Panc1 (cell line): ENCODE data around the gene RELT. TPM values are rescaled to one million over a fixed set of nuclear protein-coding genes. Genes with fewer than 3 reads are reported as not detected.

Experiments
- ATAC-seq: fragments of 200-7000 bp; cut with Tn5 transposase; 2 replicates; pipeline ENCODE4 v1.9.1; 2020; ENCODE audit warnings: mild to moderate bottlenecking, moderate library complexity
- BruUV-seq: library from RNA; stranded (reverse); fragments of 400-500 nt; replicated peaks from 2 replicates; lab custom pipeline; 2021; lab: Mats Ljungman, UMichigan
- CTCF ChIA-PET: fragments of 300-600 bp; sonication (Branson Sonifier 250); formaldehyde crosslinking; loops from one replicate; lab custom pipeline; 2022; ENCODE audit warnings: antibody characterized with exemption; lab: Charles Lee
- POLR2A ChIA-PET: fragments of 300-600 bp; sonication (Branson Sonifier 250); formaldehyde crosslinking; loops from one replicate; lab custom pipeline; 2022; ENCODE audit warnings: antibody characterized with exemption; lab: Charles Lee
- DNase-seq: peaks from one replicate; pipeline ENCODE4 v3.0.0-alpha.2; 2010; ENCODE audit warnings: low read depth, low spot score
- H3K27ac ChIP-seq: 2 replicates; pipeline ENCODE4 v1.5.1; 2011; ENCODE audit warnings: mild to moderate bottlenecking, low read length, inconsistent platforms
- H3K27me3 ChIP-seq: fragments of 200-500 bp; sonication (Bioruptor generic); 2 replicates; pipeline ENCODE4 v1.6.0; 2014; ENCODE audit warnings: low read length, inconsistent platforms; ENCODE audit not compliant: control insufficient read depth, insufficient read depth
- H3K36me3 ChIP-seq: fragments of 200-500 bp; sonication (Bioruptor generic); 2 replicates; pipeline ENCODE4 v1.5.1; 2014; ENCODE audit warnings: inconsistent platforms, mild to moderate bottlenecking, low read length, moderate library complexity; ENCODE audit not compliant: control insufficient read depth, insufficient read depth
- H3K4me1 ChIP-seq: 2 replicates; pipeline ENCODE4 v1.5.1; 2011; ENCODE audit warnings: inconsistent platforms, mild to moderate bottlenecking, low read length, moderate library complexity; ENCODE audit not compliant: control insufficient read depth, insufficient read depth
- H3K4me3 ChIP-seq, 2 experiments: 2 replicates each; pipeline ENCODE4 v1.5.1; 2011 to 2012; ENCODE audit warnings: low read depth in 2 of 2, low read length in 2 of 2, mild to moderate bottlenecking in 2 of 2, inconsistent platforms in 1 of 2, moderate library complexity in 1 of 2
- H3K9me3 ChIP-seq: fragments of 200-500 bp; sonication (Bioruptor generic); 2 replicates; pipeline ENCODE4 v1.5.1; 2014; ENCODE audit warnings: low read depth, mild to moderate bottlenecking, inconsistent platforms, low read length, moderate library complexity; ENCODE audit not compliant: control insufficient read depth, insufficient read depth
- POLR2AphosphoS5 ChIP-seq: IDR thresholded peaks from 2 replicates; pipeline ENCODE4 v1.6.1; 2012; ENCODE audit warnings: mild to moderate bottlenecking, low read depth, low read length, moderate library complexity
- REST ChIP-seq, 2 experiments: IDR thresholded peaks; 2 replicates each; pipeline ENCODE4 v1.6.1; 2011 to 2012; ENCODE audit warnings: low read depth in 2 of 2, control low read depth in 1 of 2, low read length in 1 of 2, mild to moderate bottlenecking in 1 of 2, moderate library complexity in 1 of 2; ENCODE audit not compliant: insufficient read depth in 1 of 2
- SIN3A ChIP-seq: IDR thresholded peaks from 2 replicates; pipeline ENCODE4 v1.6.1; 2012; ENCODE audit warnings: low read depth, mild to moderate bottlenecking, low read length, moderate library complexity, borderline replicate concordance; ENCODE audit not compliant: insufficient read depth
- TCF7L2 ChIP-seq: IDR thresholded peaks from 2 replicates; pipeline ENCODE4 v1.6.1; 2011; ENCODE audit warnings: mild to moderate bottlenecking, low read depth, low read length, inconsistent platforms
- in situ Hi-C: cut with HindIII; loops from 2 replicates; pipeline ENCODE4 v1.10.0; 2016; ENCODE audit warnings: low sequenced_read_pairs, low pct_unique_long_range_greater_than_20kb
- intact Hi-C: fragments of 100-400 bp; cut with micrococcal nuclease; formaldehyde crosslinking; loops from one replicate; pipeline ENCODE4 v1.10.0; 2022; ENCODE audit not compliant: unreplicated experiment
- total RNA-seq: library from RNA; stranded (reverse); gene quantifications from one replicate; pipeline ENCODE4 v1.2.1, GENCODE V29; 2021; ENCODE audit not compliant: unreplicated experiment
- TF ChIP-seq, protein P1 (sequence below): fragments of 450-650 bp; IDR thresholded peaks from 2 replicates; pipeline ENCODE4 v1.5.1; 2017; ENCODE audit warnings: mild to moderate bottlenecking

Gene RELT
- total RNA-seq, 1 experiment from 2014 or later: 11.3 TPM

DNA sequence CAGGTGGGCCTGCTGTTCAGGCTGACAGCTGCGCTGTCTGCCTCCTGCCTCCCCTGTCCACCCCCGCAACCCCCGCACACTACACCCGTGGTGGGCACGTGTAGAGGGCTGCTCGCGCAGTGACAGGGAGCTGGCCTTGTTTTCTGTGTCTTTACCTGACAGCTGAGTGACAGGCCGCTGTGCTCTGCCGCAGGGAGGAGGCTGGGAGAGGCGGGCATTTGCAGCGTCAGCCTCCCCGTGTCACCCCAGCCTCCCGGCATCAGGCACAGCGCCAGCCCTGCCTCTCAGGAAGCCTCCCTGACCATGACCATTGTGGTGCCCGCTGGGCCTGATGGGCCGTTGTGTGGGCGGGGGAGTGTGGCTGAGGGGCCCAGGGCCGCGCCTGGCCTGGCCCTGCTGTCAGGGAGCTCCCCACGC lies 32.0 kb upstream of the RELT start:
- POLR2A ChIA-PET: no interaction called here
- DNase-seq (no peak), ATAC-seq (no peak)
- H3K9me3 ChIP-seq: no peaks in the 10 kb centered on the region
- no peak overlapping the region for H3K4me3 ChIP-seq
- peaks cover 6% of the 10 kb centered on the region for H3K4me1 ChIP-seq
- TF ChIP-seq, protein P1, sequence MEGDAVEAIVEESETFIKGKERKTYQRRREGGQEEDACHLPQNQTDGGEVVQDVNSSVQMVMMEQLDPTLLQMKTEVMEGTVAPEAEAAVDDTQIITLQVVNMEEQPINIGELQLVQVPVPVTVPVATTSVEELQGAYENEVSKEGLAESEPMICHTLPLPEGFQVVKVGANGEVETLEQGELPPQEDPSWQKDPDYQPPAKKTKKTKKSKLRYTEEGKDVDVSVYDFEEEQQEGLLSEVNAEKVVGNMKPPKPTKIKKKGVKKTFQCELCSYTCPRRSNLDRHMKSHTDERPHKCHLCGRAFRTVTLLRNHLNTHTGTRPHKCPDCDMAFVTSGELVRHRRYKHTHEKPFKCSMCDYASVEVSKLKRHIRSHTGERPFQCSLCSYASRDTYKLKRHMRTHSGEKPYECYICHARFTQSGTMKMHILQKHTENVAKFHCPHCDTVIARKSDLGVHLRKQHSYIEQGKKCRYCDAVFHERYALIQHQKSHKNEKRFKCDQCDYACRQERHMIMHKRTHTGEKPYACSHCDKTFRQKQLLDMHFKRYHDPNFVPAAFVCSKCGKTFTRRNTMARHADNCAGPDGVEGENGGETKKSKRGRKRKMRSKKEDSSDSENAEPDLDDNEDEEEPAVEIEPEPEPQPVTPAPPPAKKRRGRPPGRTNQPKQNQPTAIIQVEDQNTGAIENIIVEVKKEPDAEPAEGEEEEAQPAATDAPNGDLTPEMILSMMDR: no peak
- TF ChIP-seq TCF7L2 (no peak), SIN3A (no peak), POLR2AphosphoS5 (no peak), REST (IDR thresholded peaks at IDR 0.05; ENCODE audit: insufficient read depth in 1 of 2, low read depth in 2 of 2, low read length in 1 of 2) (no peak)
- H3K27ac ChIP-seq: no peak overlapping the region
- intact Hi-C loops (no loop called here), in situ Hi-C loops (no loop called here)
- H3K27me3 ChIP-seq: no peaks in the 10 kb centered on the region
- BruUV-seq: no TSS peak
- H3K36me3 ChIP-seq: no peaks in the 10 kb centered on the region
- CTCF ChIA-PET: interaction anchor here (0.5 kb wide), 1 partner anchor 791 kb away, joined by 5 read pairs; no protein-coding TSS in a partner anchor

DNA sequence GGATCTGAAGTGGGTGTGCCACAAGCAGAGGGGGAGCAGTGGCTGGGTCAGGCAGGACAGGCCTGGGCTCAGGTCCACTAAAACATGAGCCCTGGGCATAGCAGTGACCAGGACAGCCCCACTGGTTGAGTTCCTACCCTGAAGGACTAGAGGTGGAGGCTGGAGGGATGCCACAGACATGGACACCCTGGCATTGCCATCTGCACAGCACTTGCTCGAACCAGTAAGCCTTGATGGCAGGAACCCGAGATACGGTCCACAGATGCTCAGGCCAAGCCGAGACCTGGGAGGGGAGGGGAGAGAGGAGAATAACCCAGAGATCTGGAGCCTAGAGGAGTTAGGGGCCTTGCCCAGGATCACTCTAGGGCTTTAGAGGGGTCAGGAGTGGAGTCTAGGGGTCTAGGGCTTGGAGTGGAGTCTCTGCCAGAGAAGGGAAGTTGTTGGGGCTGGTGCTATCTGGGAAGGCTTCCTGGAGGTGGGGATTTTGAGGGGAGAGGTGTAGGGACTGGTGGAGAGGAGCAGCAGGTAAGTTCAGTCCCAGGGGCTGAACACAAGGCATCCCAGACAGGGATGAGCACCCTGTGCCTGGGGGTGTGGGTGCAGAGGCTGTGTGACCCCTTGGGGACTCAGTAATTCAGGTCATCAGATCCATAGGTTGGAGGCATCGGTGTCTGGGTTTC lies 30.6 kb upstream of the RELT start:
- Histone ChIP-seq H3K4me1 (peaks cover 6% of the 10 kb centered on the region), H3K9me3 (no peaks in the 10 kb centered on the region), H3K27ac (no peak overlapping the region), H3K36me3 (no peaks in the 10 kb centered on the region), H3K4me3 (no peak overlapping the region), H3K27me3 (no peaks in the 10 kb centered on the region)
- DNase-seq (no peak), ATAC-seq (no peak)
- intact Hi-C loops (no loop called here), in situ Hi-C loops (no loop called here)
- POLR2A ChIA-PET: no interaction called here
- no TSS peak for BruUV-seq
- CTCF ChIA-PET: no interaction called here
- TF ChIP-seq POLR2AphosphoS5 (no peak), TCF7L2 (no peak), REST (IDR thresholded peaks at IDR 0.05; ENCODE audit: insufficient read depth in 1 of 2, low read depth in 2 of 2, low read length in 1 of 2) (no peak), SIN3A (no peak)
- TF ChIP-seq, protein P1: no peak
